Measurements from ENCODE around the gene SV2B.

SV2B gene

GRCh38 chr15:91278951-91279350, 178.9 kb downstream of the SV2B start:
- Histone ChIP-seq H3K4me3 (IDR thresholded peaks at IDR 0.05; ENCODE audit: insufficient read depth, low read depth, low read length) (no peak overlapping the region), H3K27ac (no peak overlapping the region), H4K20me1 (ENCODE audit: insufficient read depth) (no peaks in the 10 kb centered on the region), H2AFZ (ENCODE audit: low read depth) (no peak overlapping the region), H3K79me2 (ENCODE audit: insufficient read depth, low read depth) (no peaks in the 10 kb centered on the region), H3K9ac (no peak overlapping the region), H3K36me3 (ENCODE audit: insufficient read depth) (no peaks in the 10 kb centered on the region), H3K4me1 (ENCODE audit: low read depth, poor library complexity, severe bottlenecking) (no peaks in the 10 kb centered on the region), H3K4me2 (no peak overlapping the region), H3K27me3 (ENCODE audit: insufficient read depth, low read depth) (no peaks in the 10 kb centered on the region)
- no peak for TF ChIP-seq CTCF (conservative IDR thresholded peaks at IDR 0.05; ENCODE audit: low read depth, low read length)

GRCh38 chr15:91279486-91279885, 179.4 kb downstream of the SV2B start:
- Histone ChIP-seq H3K79me2 (ENCODE audit: insufficient read depth, low read depth) (no peaks in the 10 kb centered on the region), H2AFZ (ENCODE audit: low read depth) (no peak overlapping the region), H4K20me1 (ENCODE audit: insufficient read depth) (no peaks in the 10 kb centered on the region), H3K4me2 (no peak overlapping the region), H3K27me3 (ENCODE audit: insufficient read depth, low read depth) (no peaks in the 10 kb centered on the region), H3K4me1 (ENCODE audit: low read depth, poor library complexity, severe bottlenecking) (no peaks in the 10 kb centered on the region), H3K27ac (no peak overlapping the region), H3K36me3 (ENCODE audit: insufficient read depth) (no peaks in the 10 kb centered on the region), H3K9ac (no peak overlapping the region), H3K4me3 (IDR thresholded peaks at IDR 0.05; ENCODE audit: insufficient read depth, low read depth, low read length) (no peak overlapping the region)
- TF ChIP-seq CTCF (conservative IDR thresholded peaks at IDR 0.05; ENCODE audit: low read depth, low read length), result no peak

GRCh38 chr15:91281947-91282346, 181.9 kb downstream of the SV2B start:
- Histone ChIP-seq H3K4me2 (no peak overlapping the region), H3K4me1 (ENCODE audit: low read depth, poor library complexity, severe bottlenecking) (no peaks in the 10 kb centered on the region), H2AFZ (ENCODE audit: low read depth) (no peak overlapping the region), H3K4me3 (IDR thresholded peaks at IDR 0.05; ENCODE audit: insufficient read depth, low read depth, low read length) (no peak overlapping the region), H3K79me2 (ENCODE audit: insufficient read depth, low read depth) (no peaks in the 10 kb centered on the region), H3K36me3 (ENCODE audit: insufficient read depth) (no peaks in the 10 kb centered on the region), H3K27ac (no peak overlapping the region), H4K20me1 (ENCODE audit: insufficient read depth) (no peaks in the 10 kb centered on the region), H3K27me3 (ENCODE audit: insufficient read depth, low read depth) (no peaks in the 10 kb centered on the region), H3K9ac (no peak overlapping the region)
- no peak for TF ChIP-seq CTCF (conservative IDR thresholded peaks at IDR 0.05; ENCODE audit: low read depth, low read length)

GRCh38 chr15:91282486-91282885, 182.4 kb downstream of the SV2B start:
- Histone ChIP-seq H3K4me2 (no peak overlapping the region), H3K27me3 (ENCODE audit: insufficient read depth, low read depth) (no peaks in the 10 kb centered on the region), H3K9ac (no peak overlapping the region), H2AFZ (ENCODE audit: low read depth) (no peak overlapping the region), H3K4me3 (IDR thresholded peaks at IDR 0.05; ENCODE audit: insufficient read depth, low read depth, low read length) (no peak overlapping the region), H3K79me2 (ENCODE audit: insufficient read depth, low read depth) (no peaks in the 10 kb centered on the region), H3K4me1 (ENCODE audit: low read depth, poor library complexity, severe bottlenecking) (no peaks in the 10 kb centered on the region), H4K20me1 (ENCODE audit: insufficient read depth) (no peaks in the 10 kb centered on the region), H3K27ac (no peak overlapping the region), H3K36me3 (ENCODE audit: insufficient read depth) (no peaks in the 10 kb centered on the region)
- no peak for TF ChIP-seq CTCF (conservative IDR thresholded peaks at IDR 0.05; ENCODE audit: low read depth, low read length)

GRCh38 chr15:91283155-91283554, 183.1 kb downstream of the SV2B start:
- Histone ChIP-seq H3K27ac (no peak overlapping the region), H3K79me2 (ENCODE audit: insufficient read depth, low read depth) (no peaks in the 10 kb centered on the region), H3K4me3 (IDR thresholded peaks at IDR 0.05; ENCODE audit: insufficient read depth, low read depth, low read length) (no peak overlapping the region), H2AFZ (ENCODE audit: low read depth) (no peak overlapping the region), H3K4me2 (no peak overlapping the region), H3K9ac (no peak overlapping the region), H3K36me3 (ENCODE audit: insufficient read depth) (no peaks in the 10 kb centered on the region), H3K4me1 (ENCODE audit: low read depth, poor library complexity, severe bottlenecking) (no peaks in the 10 kb centered on the region), H3K27me3 (ENCODE audit: insufficient read depth, low read depth) (no peaks in the 10 kb centered on the region), H4K20me1 (ENCODE audit: insufficient read depth) (no peaks in the 10 kb centered on the region)
- TF ChIP-seq CTCF (conservative IDR thresholded peaks at IDR 0.05; ENCODE audit: low read depth, low read length), result no peak
